Stimulated activated CD8-positive, alpha-beta memory T cell treated with anti-CD3 and anti-CD28 coated beads, Interleukin-12 subunit alpha, Interleukin-12 subunit beta, amount 100 ng/mL, for 4 hours (primary cell): ENCODE results near the gene PTPRB.

Experiments used
- DNase-seq: peaks from one replicate; pipeline ENCODE4 v3.0.0-alpha.2; 2020; ENCODE audit warnings: low read depth

The PTPRB gene

DNA sequence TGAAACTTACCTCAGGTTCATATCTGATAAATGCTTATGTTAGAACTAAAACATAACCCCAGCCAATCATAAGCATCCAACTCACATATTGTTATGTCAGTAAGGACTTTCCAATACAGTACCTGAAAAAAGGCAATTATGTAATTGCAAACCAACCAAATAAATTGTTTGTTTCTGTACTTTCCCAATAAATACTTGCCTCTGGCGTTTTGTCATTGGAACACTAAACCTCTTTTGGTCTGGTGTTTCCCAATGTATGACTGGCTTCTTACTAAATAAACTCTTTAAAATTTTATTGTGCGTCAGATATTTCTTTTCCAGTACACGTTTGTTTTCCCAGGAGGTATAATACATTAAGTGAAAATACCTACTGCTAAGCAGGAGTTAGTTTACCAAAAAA is 6.7 kb upstream of the PTPRB start:
- no peak for DNase-seq

DNA sequence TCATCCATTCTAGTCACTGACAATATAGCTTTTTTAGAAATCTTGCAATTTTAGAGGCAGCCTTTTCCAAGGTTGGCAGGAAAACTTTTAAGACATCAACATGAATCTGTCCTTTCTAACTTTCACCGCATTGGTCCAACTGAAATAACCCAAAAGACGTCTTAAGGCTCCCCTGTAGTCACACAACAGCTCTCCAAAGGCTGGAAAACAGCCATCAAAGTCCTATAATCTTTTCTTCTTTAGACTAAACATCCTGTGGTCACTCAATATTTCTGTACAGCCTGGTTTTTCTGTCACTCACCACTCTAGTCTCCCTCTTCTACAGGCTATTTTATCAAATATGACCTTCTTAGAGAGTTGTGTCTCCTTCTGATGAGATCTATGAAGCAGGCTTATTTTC is 4.5 kb upstream of the PTPRB start:
- no peak for DNase-seq

DNA sequence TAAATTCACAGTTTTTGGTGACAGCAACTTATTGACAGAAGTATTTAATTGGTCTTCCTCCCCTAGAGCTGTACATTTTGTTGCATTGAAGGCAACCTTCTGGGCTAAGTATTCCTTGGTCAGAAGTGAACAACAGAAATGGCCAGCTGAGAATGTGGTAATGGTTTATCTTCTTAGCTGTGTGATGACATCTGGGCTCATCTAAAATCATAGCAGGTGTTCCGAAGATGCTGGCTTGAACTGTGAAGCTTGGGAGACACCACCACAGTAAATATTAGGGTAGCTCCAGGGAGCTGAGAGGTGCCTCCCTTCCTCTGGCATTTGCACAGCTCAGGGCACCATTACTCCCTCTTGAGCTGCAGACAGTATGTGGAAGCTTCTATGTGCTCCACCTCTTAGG is 3.7 kb upstream of the PTPRB start:
- DNase-seq = no peak

DNA sequence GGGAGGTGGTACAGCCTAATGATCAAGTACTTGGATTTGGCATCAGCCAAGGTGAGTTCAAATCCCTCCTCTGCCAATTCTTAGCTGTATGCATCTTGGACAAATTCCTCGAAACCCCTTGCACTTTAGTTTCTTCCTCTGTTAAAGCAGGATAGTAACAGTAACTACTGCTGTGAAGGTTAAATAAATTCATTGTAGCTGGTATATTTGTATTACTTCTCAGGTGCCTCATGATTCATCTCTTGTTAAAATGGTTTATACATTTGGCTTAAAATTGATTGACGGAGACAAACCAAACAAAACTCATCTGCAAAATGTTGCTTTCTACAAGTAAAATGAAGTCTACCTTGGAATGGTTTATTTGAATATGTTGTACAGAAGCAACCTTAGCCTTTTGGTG is 2.3 kb upstream of the PTPRB start:
- DNase-seq = no peak

DNA sequence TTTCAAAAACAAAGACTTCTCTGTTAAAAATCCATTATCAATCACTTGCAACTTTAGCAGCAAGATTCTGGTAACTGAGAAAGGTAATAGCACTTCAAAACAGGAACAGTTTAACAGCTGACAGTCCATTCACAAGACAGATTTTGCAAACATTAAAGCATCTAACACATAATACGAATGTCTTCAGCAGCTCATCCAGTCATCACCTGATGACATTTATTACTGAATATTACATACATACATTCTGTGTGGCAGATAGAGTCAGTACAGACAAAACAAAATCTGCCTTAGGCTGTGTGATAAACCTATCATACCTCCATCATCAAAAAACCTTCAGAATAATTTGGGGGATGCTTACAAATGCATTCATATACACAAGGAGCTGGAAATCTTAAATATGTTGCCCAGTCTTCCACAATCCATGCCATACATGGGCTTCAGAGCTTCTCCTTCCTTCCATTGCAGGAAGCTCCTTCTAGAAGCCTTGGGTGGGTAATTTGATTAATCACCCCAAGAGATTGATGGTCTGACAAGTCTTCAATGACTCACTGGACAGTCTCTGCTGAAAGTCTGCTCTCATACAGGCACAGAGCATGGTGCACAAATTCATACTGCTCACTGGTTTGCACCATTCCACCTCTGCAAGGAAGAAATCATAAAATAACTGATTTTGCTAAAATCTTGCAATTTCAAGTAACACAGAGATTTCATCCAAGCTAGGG is 1.6 kb upstream of the PTPRB start:
- no peak for DNase-seq

DNA sequence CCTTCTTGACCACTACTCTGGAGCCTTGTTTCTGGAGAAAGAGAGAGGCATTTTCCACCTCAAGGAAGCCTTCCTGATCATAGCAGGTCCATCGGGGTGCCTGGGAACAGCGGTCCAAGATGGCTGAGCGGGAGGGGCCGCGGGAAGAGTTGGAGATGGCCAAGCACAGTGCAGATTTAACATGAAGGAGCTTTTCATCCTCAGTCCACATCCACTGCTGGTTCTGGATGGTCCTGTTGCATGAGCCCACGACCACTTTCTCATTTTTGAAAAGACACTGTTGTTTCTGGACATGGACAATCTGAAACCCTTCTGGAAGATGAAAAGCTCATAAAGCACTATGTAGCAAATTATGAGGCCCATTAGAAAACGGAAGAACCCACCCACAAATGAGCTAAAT is 1.5 kb downstream of the PTPRB start:
- no peak for DNase-seq

DNA sequence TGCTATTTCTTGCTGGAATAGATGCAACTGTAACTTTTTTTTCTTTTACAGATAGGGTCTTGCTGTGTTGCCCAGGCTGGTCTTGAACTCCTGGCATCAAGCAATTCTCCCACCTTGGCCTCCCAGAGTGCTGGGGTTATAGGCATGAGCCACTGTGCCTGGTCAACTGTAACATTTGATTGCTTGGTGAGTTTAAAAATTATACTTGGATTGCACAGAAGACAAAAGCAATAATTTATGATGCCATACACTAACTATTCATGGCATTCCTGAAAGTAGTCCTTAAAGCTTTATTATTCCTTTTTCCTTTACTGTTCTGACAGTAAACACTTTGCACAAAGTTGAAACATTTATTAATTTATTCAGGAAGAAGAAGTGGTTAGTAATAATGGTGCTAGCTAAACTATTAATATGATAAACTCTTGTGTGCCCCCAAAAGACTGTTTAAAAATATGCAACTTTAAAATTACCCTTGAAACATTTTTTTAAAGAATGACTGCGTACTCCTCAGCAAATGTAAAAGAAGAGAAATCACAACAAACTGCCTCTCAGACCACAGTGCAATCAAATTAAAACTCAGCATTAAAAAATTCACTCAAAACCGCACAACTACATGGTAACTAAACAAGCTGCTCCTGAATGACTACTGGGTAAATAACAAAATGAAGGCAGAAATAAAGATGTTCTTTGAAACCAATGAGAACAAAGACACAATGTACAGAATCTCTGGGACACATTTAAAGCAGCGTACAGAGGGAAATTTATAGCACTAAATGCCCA is 8.3 kb downstream of the PTPRB start:
- no peak for DNase-seq

DNA sequence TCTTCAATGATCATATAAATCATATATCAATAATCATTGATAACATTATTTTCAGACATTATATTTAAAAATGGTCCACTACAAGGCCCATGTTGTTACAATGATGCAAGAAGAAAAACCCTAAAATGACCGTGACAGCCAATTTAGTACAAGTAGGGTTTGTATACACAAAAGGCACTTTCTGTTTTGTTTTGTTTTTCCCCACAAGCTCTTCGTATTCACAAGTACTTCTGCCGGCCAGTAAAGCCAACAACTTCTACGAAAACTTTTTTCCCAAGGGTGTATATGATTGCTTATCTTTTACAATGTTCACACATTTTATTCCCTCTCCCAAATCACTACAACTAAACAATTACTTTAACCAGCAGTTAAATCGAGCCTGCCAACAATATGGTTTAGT is 9.6 kb downstream of the PTPRB start:
- no peak for DNase-seq

DNA sequence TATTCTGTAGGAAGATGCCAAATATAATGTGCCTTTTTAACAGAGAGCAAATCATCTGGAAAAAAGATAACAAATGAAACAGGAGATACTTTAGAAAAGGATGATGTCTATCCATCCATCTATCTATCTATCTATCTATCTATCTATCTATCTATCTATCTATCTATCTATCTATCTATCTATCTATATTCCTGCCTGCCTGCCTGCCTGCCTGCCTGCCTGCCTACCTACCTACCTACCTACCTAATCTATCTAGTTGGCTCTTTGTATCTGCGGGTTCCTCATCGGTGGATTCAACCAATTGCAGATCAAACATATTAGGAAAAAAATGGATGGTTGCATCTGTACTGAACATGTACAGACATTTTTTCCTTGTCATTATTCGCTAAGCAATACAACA is 11.0 kb downstream of the PTPRB start:
- no peak for DNase-seq

DNA sequence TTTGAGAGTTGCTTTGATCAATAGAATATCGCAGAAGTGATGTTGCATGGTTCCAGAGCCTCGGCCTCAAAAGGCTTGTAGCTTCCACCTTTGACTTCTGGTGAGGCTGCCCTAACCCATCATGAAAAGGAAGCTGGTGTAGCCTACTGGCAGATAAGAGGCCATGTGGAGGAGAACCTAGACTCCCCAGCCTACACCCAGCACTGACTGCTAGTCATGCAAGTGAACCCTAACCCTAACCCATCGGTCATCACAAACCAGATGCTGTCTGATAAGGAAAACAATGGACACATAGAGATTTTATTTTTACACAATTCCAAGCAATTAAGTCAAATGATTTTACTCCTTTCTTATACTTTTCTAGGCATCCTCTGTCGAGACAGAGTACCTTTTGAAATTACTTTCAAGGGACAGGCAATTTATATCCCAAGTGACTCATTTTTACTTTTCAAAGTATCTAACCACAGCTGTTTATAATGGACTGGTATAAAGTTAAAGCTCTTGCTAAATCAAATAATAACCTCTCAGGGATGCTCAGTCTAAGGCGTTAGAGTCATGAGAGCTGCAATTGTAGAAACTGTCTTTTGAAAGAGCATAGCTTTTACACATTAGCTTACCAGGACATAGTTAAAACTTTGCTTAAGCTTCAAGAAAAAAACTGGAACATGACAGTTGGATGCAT is 17.6 kb downstream of the PTPRB start:
- DNase-seq = no peak

DNA sequence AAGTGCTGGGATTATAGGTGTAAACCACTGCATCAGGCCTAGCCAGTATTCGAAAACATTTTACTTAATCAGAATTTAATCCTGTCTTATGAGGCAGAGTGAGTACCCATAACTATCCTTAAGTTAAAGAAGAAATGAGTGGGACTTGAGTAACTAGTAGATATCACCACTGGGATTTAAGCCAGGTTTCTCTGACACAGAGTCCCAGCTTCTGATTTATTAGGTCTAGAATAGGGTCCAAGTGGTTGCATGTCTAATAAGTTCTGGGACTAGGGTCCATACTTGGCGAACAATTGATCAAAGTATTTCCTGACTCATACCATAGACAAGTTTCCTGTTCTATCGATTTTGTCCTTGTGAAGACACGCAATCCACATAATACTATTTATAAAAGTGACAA is 18.9 kb downstream of the PTPRB start:
- no peak for DNase-seq

DNA sequence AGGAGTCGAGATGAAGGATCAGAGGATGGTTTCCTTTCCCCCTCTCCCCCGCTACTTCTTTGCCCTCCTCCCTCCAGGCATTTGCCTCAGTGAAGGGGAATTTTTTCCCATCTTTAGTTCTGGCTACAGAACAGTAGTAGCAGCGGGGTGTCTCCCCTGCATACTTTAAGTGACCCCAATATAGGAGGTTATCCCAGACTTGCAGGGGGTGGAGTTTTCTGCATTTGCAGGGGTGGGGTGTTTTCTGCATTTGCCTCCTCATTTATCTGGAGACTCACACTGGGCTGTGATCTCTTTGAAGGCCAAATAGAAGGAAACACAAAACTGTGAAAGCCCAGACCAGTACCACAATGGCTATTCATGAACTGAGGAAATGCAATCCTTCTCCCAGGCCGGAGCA is 19.8 kb downstream of the PTPRB start:
- DNase-seq = no peak

DNA sequence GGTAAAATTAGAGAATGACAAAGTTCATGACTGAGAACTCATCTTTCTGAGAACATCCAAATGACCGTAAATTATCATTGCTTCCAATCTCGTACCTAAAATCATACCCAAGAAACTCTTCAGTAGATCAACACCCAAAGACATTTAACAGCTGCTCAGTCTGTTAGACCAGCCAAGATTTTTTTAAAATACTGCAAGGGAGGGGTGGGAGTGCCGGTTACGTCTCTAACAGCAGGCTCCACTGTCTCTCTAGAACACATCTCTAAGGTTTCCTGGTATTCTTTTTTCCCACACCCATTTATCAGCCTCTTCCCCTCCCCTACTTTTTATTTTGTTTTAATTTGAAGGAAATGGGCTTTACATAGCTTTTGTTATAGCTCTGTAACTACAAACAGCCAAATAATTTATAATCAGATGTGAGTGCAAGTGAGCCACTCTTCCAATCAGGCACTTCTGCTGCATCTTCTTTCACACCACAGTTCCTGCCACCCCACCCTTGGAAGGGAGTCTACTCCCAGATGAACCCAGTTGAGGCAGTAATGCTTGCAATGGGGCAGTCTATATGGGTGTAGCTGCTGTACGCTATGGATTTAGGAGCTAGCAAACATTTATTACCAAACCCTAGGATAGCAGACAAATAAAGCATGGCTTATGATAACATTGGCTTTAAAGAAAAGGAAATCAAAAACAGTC is 21.9 kb downstream of the PTPRB start:
- no peak for DNase-seq

DNA sequence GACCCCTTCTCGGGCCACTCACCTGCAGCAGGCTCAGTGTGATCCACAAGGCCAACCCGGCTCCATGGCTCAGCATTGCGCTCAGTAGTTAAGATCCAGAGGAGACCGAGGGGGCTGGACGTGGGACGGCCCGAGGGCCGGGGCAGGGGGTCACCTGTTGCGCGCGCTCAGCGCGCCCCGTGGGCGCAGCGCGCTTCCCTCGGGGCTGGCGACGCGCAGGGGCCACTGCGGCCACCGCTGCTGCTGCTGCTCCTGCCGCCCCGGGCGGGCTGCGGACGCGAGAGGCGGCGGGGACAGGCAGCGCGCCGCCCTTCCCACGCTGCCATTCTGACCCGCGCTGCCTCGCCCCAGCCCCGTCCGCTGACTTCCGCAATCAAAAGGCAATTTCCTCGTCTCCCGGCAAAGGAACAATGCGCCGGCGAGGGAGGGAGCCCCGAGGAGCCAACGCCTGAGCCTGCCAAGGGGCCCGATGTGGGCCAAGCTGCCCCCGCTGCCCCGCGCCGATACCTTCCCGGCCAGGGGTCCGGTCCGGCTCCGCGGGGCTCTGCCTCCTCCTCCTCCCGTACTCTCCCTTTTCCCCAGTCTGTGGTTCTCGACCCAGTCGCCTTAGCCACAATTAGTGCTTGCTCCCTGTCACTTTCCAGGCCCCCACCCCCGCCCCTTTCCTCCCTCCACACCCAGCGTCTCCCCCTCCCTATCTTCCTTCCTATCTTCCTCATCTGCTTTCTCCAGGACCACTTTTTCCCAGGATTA is 27.3 kb downstream of the PTPRB start:
- DNase-seq = no peak

DNA sequence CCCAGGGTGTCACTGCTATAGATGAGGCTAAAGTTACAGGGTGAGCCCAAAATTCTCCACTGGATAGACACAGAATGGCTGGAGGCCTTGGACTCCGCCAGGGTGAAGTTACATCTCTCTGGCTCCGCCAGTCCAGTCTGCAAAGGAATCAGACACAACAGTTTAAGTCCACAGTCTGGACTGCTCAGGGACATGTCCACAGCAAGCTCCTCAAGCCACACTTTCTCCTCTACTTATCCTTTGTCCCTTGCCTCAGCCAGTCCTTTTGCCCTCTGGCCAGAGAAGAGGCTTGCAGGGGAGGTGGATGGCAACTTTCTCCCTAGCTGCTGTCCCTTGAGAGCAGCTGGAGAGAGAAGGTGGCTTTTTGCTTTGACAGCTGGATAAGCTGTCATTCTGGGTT is 28.0 kb downstream of the PTPRB start:
- no peak for DNase-seq

DNA sequence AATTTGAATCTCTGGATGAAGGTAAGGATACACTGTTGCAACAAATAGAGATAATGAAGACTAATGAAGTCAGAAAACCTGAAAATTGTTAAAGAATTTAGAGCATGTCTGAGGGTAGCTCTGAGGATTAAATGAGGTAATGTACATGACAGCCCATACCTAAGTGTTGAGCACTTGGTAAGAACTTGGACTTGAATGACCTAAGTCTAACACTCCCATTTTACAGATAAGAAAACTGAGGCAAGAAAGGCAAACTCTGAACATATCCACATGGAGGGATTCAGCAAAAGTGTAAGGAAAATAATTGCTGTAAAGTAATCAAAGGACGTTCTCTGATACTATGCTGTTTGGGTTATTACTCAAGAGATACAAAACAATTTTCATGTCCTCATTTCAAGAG is 29.0 kb downstream of the PTPRB start:
- no peak for DNase-seq

DNA sequence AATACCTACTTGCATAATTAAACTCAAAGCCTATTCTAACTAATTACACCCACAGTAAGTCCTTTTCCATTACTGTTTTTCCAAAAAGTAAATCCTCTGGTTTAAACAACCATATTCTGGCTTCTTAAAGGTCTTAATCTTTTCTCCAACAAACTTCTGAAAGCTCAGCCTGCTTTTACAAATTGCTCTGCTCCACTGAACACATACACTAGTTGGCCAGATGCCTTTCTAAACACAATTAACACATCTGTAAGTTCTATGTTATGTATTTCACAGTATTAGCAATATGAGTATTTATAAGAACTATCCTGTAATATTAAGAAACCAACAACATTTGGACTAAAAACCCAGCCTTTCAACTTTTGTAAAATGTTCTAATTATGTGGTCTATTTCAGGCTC is 30.1 kb downstream of the PTPRB start:
- no peak for DNase-seq

DNA sequence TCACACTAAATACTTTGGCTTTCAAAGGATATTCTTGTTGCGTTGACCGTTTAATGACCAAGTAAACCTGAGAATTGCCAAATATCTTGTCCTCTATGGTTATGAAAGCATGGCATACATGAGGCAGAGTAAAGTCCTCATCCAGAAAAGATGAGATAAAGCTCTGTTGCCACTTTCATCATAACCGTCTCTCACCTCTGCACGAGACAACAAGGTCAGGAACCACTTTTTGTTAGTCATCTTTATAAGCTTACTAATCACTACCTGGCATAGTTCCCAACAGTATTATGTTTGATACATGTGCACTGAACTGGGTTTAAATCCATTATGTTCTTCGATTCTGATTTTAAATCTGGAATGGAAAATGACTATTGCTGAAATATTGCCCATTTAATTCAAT is 31.3 kb downstream of the PTPRB start:
- no peak for DNase-seq

DNA sequence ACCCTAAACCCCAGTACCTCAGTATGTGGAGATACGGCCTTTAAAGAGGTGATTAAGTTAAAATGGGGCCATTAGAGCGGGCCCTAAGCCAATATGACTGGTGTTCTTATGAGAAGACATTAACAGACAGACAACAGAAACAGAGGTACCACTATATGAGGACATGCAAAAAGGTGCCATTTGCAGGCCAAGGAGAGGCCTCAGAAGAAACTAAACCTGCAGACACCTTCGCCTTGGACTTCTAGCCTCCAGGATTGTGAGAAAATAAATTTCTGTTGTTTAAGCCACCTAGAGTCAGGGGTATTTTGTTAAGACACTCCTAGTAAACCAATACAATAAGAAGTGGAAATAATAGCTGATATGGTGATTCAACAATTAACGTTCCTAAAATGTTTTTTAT is 32.6 kb downstream of the PTPRB start:
- no peak for DNase-seq

DNA sequence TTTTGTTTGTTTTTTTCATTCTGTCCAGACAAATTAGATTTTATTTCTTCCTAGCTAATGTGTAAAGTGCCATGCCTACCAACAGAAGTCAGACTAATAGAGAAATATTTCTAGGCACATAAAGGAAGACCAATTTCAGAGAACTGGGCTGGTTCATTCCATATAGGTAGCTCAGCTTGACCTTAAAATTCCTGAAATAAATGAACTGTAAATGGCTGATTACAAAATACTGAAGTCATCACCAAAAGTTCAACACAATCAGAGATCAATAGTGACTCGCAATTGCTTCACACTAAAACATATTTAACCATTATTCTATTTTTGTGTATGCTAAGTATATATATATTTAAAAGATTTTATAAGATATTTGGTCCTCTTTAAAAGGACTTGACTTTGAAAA is 34.2 kb downstream of the PTPRB start:
- DNase-seq = no peak

DNA sequence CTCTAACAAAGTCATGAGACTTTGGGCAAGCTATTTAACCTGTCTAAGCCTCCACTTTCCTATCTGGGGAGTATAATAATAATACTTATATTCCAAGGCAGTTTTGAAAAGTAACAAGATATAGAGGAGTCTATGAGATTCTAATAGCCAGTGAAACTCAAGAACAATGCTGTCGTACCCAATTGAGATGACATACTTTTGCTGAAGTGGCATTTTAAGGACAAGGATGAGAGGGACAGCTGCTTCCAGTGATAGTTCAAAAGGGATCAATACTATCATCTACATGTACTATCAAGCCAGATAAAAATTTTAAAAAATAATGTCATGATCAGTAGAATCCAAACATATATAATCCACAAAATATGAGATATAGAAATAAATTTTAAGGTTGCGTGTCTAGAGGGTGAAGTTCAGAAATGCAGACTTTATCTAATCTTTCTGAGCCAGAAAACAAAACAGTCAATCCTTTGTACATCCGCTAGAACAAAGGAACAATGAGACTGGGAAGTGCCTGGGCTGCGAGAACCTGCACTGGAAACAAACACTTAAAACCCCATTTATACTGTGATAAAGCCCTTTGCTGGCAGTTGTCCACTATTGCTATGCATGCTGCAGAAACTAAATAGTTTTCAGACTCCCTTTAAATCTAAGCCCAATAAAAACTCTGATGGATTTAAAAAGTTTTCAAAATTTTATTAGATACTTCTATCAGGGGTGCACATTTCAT is 38.6 kb downstream of the PTPRB start:
- DNase-seq = no peak
